HG03378 (cell line): ENCODE results near the gene ALDH1L1.

Source experiments
- ATAC-seq: cut with Tn5 transposase; IDR thresholded peaks from one replicate; pipeline ENCODE4 v1.9.1; 2021; ENCODE audit warnings: mild to moderate bottlenecking, moderate library complexity; ENCODE audit not compliant: unreplicated experiment

The ALDH1L1 gene

DNA sequence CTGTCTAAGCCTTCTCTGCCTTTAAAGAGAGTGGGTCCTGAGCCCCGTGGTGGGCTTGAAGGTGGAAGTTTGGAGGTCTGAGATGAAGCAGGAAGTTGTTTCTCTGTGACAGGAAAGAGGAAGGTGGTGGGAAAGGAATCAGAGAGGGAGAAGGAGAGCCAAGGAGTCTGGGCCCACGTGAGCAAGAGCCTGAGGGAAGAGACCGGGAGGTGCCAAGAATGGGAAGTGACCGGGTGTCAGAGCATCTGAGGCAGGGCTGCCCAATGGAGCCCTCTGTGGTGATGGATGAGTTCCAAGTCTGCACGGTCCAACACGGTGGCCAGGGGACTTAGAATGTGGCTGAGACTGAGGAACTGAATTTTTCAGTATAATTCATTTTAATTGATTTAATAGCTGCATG, 24.6 kb downstream of the ALDH1L1 start:
- no peak for ATAC-seq

DNA sequence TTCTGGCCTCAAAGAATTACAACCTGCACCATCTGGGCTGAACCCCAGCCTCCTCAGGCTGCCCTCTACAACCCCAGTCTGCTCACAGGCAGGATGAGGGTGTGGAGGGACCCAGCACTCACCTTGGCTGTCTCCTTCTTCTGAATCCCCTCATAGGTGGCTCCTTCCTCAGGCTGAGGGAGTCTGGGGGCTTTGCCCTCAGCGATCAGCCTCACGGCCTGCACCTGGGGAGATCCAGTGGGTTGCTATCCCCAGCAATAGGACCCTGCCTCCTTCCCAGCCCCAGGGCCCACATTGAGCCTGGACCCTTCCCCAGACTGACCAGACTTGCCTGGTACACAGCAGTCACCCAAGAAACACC, 25.1 kb downstream of the ALDH1L1 start:
- no peak for ATAC-seq

DNA sequence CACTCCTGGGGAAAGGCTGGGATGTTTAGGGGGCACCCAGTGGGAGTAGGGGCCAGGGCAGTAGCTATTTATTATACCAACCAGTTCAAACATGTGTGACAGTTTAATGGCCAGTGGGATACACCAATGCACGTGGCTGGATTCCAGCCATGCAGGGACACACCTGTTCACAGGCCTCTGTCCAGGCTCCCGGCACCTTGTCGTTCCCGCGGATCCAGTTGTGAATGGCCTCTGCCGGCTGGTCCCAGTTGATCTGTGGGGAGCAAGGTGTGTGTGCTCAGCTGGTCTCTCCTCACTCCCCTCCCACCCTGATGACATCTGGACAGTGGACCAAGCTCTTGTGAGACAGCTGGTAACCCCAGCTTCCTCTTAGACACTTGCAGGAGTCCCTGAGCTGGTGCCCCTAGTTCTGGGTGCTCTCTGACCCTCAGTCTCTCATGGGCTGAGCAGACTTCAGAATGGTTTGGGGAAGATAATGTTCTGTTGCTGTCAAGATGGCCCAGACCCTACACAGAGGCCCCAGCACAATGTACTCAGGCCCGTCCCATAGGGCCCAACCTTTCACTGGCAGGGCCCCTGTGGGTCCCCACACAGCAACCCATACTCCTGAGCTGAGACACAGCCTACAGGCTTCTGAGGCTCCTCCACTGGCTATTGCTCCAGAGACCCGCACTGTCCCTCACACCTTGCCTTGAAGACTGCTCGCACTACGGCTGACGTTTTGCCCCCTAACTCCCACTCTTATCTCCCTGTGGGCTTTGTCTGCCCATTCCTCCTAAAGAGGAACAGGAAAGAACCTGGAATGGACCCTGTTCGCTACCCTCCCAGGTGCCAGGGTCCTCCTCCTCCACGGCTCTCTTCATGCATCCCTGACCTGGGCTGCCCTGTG, 25.8 kb downstream of the ALDH1L1 start:
- ATAC-seq = no peak

DNA sequence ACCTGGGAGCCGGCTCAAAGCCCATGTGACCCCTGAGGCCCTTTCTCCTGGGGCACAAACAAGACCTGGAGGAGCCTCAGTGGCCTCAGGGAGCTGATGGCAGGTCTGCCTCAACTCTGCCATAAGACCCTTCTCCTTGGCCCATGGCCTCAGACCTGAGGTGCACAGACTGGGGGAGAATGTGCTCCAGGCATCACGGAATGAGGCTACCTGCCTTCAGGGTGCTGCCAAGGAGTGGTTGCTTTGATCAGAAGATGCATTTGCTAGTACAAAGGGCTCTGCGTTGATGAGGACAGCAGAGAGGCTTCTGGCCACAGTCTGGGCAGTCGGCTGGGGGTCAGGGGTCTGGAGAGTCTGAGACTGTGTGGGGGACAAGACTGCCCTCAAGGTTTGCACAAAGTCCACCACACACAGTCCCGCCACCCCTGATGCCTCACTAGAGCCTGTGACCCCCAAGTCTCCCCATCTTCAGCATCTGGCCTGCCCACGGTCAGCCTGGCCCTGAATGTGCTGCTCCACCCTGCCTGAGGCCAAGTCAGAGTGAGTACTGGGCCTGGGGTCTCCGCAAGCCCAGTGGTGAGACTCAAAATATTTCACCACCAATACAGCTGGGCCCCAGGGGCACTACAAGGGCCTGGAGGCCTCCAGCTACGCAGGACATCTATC, 26.6 kb downstream of the ALDH1L1 start:
- no peak for ATAC-seq

DNA sequence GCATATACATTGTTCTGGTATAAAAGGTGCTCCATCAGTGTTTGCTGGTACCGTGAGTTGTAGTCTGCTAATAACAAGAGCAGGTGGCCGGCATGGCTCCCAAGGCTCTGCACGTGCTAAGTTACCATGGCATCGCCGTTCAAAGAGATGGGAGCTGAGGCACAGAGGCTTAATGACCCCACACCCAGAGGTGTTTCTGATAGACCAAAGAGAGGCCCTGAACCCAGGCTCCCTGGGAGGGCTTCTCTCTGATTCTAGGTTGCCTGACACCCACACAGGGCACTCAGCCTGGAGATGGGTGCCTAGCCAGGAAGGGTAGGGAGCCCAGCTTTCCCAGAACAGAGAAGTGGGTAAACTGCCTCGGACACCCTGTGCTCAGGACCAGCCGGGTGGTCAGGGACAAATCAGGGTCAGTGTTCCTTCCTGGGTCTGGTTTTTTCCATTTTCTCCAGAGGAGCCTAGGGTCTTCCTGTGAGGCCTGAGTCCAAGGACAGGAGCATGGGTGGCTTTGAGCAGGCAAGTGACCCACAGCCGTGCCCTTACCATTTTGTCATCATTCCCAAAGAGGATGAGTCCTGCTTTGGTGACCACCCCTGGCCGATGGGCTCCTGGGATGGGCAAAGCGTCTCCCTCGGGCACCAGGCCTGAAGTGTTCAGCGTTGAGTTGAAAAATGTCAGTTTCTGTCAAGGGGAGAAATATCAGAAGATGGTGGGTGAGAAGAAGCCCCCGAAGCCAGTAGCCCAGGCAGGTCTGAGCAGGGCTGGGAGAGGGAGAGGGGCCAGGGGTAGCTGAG, 27.3 kb downstream of the ALDH1L1 start:
- no peak for ATAC-seq

DNA sequence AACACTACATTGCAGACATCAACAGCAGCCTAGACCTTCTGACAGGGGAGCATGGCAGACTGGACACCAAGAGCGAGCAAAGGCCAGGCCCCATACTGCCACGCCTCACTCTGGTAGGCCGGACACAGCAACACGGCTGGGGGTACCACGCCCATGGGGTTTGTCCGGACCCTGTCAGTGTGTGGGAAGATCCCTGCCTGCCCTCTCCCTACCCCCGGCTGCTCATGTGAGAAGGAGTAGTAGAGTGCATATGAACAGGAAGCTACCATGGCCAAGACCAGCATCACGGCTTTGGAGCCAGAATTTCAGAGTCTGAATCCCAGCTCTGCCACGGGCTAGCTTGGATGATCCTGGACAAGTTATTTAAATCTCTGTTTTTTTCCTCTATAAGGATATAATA, 27.9 kb downstream of the ALDH1L1 start:
- ATAC-seq = no peak

DNA sequence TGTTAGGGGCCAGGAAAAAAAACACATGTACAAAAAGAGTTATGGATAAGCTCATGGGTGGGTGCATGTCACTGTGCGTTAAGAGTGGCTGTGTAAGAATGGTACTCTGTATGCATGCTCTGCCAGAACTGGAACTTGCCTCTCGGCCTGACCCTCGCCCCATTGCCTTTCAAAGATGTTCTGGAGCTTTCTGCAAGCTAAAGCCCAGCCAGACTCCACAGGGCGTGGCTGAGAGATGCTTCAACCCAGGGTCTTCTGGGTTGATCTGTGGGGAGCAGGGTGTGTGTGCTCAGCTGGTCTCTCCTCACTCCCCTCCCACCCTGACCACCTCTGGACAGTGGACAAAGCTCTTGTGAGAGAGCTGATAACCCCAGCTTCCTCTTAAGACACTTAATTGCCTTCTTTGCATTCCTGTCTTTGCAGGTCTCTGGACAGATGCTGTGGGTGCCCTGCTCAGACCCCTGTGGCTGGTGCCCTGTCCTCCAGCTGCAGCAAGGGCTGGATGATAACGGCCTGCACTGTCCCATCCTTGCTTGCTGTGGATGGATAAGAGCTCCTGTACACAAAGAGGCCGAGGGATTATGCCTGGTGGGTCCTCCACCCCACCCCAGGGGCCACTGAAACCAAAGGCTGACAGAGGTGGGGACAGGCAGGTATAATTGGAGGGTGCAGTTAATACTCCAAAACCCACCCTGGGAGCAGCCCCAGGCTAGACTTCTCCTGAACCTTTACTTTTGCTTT, 28.7 kb downstream of the ALDH1L1 start:
- ATAC-seq = no peak

DNA sequence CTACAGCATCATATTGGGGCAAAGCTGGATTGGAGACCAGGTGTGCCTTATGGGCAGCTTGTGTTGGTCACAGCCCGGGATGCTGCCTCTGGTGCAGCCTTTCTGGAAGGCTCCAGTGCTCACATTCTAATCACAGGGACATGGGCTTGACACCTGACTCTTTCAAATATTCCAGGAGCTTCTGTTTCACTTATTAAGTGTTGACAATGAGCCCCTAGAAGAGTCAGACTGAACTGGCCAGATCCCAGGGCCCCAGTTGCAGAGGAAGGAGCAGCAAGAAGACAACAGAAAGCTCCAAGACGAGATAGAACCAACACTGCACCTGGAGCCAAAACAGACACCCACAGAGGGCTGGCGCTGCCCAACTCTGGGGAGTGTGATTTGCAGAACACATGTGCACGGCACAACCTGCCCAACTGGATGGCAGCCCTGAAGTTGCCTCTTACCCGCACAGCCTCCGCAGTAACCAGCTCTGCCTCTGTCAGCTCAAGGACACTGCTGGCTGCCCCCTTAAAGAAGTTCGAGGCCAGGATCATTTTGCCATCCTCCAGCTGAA, 30.3 kb downstream of the ALDH1L1 start:
- no peak for ATAC-seq

DNA sequence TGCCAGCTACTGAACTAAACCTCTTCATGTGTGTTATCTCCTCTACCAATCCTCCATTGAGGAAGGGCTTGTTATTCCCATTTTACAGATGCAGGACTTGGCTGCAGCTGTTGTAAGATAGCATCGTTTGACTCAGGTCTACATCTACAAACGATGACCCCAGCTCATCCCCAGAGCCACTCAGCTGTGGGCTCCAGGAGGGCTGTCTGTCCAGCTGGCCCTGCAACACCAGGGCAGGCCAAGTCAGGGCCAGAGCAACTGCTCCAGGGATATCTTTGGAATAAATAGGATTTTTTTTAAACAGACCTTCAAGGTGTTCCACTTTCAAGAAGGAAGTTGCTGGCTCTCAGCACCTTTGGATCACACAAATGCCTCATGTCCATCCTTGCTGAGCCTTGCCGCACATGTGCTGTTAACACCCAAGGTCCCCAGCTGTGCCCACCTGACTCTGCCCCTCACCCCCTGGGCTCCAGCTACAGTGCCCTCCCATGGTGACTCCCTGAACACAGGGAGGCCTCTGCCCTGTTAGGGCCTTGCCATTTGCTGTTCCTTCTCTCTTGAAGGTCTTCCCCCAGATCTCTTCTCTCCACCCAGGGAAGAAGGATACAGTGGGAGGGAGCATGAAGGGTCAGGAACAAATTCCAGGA, 31.0 kb downstream of the ALDH1L1 start:
- ATAC-seq = no peak

DNA sequence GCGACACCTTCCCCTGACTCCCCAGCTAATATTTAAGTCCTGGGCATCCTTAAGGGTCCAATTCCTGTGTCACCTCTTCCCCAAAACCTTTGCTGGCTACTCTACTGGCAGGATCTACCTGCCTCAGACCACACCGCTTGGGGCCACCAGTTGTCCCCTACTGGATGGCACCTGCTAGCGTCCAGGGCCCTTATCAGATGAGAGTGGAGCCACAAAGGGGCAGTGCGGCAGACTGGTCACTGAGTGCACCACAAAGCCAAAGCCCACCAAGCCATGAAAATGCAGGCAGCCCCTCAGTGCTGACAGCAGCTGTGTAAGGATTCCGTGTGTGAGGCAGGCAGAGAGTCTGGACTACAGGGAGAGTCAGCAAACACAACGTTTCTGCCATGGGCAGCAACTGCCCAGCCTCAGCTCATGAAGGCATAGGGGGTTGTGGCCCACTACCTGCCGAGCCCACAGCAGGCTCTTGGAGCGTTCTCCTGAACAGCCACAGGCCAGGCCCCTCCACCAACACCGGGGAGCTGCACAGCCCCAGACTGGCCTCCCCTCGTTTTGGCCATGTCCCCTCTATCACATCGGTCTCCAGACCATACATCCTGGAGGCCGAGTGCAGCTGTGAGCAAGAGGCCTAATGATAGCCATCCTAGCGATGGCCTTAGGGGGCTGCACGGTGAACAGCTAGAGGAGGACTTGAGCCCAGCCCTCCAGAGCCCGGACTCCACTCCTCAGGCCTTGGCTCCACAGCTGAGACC, 32.3 kb downstream of the ALDH1L1 start:
- no peak for ATAC-seq

DNA sequence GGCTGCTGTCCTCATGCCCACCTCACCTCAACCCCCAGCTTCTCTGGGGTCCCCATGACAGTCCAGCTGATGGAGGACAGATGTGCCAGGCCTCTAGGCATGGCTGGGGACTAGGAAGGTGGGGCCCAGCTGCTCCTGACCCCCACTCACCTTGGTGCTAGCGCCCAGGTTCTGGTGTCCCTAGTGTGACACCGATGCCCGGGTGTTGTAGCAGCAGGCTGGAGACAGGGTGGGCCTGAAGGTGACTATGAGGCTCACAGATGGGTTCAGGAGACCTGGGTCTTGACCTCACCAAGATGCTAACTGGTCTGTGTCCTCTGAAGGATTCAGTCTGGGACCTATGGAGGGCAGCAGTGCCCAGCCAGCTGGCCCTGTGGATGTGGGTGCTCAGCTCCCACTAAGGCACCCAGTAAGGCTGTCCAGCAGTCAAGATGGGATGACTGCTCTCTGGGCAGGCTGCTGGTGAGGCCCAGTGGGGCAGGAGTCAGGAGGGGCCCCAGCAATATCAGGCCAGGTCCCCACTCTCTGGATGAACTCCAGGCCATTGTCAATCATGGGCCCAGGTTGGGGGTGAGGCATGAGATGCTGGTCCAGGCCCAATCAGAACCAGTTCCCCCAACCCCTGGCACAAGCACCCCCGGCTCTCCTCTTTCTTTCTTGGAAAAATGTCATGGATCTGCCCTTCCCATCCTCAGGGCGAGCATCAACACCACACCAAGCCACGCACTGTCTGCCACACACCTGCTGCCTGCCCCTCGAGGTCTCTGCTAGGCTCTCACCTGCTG, 33.0 kb downstream of the ALDH1L1 start:
- ATAC-seq = no peak

DNA sequence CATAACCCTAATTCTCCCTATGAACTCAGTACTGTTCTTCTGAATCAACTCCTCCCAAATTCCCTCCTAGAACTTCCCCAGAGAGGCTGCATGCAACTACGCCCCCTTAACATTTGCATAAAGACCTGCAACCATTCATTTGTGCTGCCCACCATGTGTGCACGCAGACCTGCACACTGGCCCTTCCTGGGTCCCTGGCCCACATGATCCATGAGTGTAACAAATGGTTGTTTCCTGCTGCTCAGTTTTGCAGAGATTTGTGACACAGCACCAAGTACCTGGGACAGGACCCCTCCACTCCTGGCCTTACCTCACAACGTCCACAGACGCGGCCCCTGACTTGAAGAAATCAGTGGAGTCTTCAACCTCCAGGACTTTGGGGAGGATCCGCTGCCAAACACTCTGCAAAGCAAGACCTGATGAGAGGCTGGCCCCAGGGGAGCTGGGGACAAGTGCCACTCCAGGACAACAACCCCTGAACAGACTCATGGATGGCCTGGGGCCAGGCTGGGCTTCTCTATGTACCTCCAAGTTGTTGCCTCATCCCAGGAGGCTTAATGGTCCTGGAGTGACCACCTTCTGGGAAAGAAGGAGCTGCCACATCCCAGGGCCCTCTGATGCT, 33.8 kb downstream of the ALDH1L1 start:
- ATAC-seq = no peak

DNA sequence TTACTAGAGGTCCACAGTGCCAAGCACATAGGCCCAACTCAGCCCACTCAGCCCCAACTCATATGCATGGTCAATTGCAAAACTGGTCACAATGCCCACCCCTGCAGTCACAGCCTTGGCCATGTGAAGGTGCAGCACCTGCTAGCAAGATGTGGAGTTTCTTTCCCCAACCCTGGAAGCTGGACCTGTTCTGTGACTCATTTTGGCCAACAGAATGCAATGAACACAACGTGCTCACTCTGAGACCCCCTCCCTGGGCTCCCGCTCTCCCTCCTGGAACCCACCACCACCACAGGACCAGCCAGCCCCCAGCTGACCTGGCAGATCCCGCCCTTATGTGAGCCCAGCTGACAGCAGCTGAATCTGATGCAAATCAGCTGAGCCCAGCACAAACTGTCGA, 34.4 kb downstream of the ALDH1L1 start:
- ATAC-seq = no peak

DNA sequence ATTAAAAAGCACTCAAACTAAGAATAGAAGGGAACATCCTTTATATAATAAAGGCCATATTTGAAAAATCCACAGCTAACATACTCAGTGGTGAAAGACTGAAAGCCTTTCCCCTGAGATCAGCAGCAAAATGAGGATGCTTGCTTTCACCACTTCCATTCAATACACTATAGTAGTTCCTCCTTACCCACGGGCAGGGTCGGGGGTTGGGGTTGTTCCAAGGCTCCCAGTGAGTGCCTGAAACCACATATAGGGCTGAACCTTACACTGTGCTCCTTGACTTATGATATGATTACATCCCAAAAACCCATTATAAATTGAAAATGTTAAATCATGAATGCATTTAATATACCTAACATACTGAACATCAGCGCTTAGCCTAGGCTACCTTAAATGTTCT, 37.7 kb downstream of the ALDH1L1 start:
- no peak for ATAC-seq

DNA sequence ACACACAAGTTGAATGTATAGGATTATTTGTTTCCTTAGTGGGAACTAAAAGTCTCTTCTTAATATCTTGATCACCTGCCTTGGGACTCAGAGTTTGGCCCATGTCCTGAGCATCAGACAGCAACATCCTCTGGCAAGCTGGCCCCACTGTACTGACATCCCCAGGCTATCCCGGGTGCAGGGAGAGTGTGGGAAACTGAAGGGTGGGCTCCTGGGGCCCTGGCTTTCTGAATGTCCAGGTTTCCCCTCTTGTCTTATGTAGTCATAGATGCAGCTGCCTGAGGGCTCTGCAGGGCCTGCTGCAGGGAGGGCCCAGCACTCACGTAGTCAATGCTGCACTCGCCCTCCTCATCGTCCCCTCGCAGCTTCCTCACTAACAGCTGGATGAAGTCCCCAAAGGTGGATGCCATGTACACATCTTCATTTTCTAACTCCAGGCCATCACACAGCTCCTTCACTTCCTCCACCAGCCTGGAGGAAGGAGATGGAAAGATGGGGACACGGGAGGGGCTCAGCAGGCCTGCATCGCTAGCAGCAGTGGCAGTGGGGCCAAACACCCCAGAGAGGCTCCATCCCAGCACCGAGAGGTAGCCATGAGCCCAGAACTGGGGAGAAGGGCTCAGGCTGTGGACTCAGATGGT, 42.8 kb downstream of the ALDH1L1 start:
- no peak for ATAC-seq

DNA sequence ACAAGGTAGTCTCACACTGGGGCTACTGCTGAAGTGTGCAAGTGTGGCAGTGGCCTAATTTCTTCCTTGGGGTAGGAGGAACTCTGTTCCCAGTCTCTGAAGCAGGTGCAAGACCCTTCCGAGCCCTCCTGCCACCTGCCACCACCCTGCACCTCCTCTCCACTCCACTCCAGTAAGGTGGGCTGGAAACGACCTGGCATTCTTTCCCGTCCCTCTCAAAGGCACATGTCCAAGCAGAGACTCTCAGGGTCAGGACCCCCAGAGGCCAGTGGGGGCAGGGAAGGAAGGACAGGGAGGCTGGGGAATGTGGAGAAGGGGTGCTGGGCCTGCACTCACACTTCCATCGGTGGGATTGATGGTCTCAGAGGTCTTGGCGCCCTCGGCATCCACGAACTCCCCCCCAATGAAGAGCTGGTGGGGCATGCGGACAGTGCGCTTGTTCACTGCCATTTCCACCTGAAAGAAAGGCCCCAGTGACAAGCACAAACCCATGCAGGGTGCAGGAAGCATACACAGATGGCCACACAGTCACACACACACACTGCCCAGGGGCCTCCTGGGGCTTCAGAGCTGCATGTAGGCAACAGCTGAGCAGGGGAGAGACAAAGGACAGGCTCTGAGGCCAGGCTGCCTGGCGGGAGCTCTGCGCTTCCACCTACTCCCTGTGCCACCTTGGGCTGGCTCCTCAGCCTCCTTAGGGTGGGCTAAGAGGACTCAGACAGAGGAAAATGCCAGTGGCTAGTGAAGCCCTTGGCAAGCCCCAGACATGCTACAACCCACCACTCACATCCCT, 43.8 kb downstream of the ALDH1L1 start:
- ATAC-seq = no peak
